HG02973 (cell line): Measurements from ENCODE around the gene STEAP3.

ENCODE experiments used
- ATAC-seq: cut with Tn5 transposase; IDR thresholded peaks from one replicate; pipeline ENCODE4 v1.9.1; 2021; ENCODE audit warnings: moderate library complexity; ENCODE audit not compliant: unreplicated experiment

The STEAP3 gene

DNA sequence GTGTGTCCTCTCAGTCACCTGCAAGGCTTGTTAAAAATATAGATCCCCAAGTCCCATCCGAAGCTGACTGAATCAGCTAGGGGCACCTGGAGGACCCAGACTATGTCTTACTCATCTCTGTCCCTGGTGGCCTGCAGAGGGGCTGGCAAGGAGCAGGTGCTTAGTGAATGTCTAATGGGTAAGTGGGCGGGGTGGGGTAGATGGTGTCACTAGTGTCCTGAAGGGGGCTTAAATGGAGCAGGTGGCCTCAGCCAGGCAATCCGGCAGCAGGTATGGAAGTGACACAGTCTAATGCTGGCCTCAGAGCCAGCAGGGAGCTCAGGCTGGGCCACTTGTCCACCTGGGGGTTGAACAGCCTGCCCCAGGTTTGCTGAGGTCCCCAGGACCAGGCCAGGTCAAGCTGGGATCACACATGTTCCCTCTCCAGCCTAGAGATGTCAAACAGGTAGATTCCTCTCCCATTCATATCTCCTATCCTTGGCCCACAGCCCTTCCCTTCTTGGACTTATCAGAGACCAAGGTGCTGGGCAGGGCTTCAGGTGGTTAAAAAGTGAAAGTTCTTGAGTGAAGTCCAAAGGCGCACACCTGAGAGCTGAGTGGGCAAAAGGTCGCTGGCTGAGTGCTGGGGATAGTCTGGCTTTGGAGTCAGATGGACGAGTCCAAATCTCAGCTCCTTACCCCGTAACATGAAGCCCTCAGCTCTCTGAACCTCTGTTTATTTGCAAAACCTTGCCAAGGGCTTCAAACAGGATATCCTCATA is 1.7 kb downstream of the STEAP3 start:
- ATAC-seq, result peak; percentile 38

DNA sequence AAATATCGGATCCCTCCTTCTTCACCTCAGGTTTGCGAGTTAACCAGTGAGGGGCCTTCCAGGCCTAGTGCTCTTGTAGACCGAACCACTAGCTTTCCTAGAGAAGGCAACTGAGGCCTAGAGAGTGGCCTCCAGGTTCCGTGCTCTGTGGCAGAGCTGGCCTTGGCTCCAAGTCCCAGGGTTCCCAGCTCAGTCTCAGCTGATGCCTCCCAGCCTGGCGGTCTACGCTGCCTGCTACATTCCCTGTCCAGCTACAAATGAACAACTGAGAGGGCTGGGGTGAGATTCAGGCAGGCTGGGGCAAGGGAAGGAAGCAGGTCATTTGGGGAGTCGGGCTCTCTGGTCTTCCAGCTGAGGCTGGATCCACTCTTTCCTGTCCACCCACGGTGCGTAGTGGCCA is 2.3 kb downstream of the STEAP3 start:
- no peak for ATAC-seq

DNA sequence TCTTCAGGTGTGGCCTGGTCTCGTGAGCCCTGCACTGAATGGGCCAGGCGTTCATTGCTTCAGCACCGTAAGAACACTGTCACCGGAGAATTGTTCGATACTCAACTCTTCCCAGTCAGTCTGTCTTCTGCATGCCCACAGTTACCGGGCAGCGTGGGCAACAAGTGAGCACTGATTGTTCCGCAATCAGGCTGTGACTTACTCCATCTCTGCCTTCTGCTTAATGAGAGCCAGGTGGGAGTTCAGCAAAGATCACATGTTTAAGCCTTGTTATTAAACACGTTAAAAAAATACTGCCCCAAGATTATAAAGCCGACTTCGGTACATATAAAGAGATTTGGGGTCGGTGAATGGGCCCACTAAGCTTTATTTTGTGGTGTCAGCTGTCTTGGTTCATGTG is 3.7 kb downstream of the STEAP3 start:
- ATAC-seq, result no peak

DNA sequence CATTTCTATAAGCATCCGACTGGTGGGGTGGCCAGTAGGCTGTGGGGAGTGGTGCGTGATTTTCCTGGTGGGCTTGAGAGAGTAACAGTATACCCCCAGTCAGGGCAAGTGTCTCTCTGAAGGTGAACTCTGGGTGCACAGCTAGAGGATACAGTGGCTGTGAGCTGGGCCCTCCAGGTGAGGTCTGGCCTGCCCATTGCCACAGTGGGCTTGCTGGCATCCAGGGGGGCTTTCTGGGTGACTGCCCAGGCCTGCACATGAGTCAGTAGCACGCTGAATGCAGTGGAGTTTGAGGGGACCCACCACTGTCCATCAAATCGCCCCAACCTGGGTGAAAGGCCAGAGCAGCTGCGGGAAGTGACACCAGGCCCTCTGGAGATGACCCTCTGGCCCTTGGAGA is 4.5 kb downstream of the STEAP3 start:
- ATAC-seq, result no peak

DNA sequence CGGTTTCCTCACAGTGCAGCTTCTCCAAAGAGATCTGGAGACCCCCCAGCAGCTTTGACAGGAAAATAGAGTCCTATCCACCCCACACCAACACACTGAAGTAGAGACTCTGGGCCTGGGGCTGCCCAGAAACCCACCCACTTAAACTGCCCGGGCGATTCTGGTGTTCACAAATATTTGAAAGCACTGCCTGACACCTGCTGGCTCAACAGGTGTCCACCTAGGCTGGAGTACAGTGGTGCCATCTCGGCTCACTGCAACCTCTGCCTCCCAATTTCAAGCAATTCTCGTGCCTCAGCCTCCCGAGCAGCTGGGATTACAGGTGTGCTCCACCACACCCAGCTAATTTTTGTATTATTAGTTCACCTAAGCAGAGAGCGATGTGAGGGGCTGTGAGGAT is 5.3 kb downstream of the STEAP3 start:
- ATAC-seq, result no peak

DNA sequence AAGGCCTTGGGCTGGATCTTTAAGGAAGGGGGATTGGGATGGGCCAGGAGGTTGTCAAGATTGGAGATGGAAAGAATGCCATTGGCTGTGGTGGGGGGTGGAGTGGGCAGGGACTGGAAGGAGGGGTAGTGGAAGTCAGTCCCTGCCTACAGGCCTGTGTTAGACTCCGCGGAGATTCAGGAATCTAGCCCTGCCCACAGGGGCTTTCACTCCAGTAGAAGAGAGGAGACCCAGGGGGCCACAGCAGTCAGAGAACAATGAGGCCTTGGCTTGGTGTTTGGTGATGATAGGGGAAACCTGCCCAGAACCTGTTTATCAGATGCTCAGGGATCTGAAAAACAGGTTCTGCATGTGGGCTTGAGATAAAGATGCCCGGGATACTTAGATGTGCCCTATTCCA is 6.1 kb downstream of the STEAP3 start:
- ATAC-seq, result no peak

DNA sequence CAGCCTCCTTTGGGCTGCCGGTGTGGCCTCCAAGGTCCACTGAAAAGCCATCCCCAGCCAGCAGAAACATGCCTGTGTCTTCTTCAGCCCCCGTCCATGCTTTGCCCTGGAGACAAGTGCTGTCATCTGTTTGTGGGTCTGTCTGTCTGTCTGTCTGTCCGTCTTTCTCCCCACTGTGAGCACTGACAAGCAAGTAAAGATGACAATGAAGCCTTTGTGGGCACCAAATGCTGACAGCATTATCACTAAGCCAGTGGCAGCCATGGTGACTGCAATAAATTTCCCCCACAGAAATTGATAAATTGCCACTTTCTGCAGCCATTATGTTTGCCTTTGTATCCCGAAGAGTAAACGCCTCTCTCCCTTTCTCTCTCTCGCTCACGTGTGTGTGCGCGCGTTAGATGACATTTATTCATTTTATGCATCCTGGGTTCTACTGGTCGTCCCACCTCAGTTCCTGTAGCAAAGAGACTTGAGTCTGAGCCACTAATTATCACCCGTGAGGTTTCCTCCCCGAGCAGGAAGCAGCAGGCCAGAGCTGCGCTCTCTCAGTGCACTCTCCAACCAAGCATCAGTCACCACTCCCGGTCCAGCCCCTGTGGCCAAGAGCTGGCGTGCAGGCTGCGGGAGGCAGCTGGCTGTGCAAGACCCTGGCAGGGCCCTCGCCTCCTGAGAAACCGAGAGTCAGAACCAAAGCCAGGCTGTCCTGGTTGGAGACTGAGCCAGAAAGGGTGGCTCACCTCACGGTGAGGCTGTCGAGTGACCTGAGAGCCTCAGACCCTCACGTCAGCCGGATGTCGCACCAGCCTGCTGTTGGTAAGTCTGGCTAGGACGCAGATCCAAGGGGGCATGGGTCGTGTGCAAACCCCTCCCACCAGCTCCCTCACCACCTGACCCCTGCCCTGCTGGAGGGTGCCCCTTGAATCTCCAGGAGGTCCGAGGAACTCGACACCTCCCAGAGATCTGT is 6.9 kb downstream of the STEAP3 start:
- ATAC-seq, result no peak

DNA sequence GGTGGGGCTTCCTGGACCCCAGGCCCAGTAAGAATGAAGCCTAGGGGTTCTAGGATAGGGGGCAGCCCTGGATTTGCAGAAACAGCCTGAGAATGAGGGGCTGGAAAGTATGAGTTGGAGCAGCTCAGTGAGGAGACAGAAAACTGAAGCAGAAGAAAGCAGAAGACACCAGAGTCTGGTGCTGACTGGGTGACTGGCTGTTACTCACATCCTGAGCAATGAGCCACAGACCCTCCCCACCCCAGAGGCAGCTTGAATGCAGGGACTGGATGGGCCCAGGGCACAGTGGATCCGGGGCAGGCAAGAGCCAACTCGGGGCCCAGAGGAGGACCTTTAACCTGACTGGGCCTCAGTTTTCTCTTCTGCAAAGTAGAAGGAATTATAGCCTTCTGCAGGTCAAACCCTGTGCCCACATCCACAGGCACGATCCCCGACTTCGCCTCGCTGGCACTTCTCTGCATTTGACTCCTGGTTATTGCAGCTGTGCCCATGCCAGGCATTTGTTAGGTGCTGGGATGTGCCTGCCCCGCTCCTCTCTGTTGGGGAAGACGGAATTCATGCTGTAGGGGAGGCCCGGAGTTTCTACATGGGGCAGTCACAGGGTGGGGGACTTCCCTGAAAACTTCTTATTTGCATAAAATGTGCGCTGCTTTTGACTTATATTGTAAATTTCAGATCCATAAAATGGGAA is 8.5 kb downstream of the STEAP3 start:
- peak; percentile 30 for ATAC-seq

DNA sequence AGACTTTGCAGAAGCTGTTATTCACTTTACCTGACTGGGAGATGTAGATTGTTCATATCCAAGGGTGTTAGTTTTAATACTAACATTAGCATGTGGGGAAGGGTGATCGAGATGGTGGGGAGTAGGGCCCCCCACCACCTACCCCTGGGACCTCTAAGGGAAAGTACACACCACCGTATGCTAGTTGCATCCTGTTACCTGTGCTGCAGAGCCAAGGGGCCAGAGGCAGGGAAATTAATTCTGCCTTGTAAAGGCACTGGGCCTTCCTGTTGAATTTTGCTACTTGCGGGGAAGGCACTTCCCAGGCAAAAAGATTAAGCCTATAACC is 9.0 kb downstream of the STEAP3 start:
- ATAC-seq, result no peak

DNA sequence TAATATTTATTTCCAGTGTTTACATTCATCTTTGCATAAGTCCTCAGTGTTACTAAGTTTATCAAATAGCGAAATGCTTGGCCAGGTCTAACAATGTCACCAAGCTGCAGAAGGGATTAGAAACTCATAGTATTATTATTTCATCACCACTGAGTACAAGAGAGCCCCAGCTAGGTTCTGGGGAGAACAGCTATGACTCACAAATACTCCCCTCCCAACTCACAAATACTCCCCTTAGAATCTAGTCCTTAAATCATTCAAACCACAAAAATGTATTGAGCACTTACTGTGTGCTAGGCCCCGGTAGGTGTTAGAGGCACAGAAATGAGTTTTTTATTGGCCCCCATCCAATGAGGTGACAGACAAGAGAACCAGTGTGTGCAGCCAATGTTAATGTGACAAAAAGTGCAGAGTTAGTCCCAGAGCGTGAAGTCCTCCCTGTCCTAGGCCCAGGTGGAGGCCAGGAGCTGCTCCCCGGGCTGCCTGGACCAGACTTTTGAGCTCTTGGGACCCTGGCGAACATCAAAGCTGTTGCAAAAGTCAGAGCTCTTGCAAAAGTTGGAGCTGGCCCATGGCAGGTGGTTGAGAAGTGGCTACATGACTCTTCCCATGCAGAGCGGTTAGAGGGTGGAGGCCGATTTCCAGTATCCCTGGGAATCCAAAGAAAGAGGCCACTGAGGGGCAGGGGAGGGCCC is 9.8 kb downstream of the STEAP3 start:
- peak; percentile 61 for ATAC-seq

DNA sequence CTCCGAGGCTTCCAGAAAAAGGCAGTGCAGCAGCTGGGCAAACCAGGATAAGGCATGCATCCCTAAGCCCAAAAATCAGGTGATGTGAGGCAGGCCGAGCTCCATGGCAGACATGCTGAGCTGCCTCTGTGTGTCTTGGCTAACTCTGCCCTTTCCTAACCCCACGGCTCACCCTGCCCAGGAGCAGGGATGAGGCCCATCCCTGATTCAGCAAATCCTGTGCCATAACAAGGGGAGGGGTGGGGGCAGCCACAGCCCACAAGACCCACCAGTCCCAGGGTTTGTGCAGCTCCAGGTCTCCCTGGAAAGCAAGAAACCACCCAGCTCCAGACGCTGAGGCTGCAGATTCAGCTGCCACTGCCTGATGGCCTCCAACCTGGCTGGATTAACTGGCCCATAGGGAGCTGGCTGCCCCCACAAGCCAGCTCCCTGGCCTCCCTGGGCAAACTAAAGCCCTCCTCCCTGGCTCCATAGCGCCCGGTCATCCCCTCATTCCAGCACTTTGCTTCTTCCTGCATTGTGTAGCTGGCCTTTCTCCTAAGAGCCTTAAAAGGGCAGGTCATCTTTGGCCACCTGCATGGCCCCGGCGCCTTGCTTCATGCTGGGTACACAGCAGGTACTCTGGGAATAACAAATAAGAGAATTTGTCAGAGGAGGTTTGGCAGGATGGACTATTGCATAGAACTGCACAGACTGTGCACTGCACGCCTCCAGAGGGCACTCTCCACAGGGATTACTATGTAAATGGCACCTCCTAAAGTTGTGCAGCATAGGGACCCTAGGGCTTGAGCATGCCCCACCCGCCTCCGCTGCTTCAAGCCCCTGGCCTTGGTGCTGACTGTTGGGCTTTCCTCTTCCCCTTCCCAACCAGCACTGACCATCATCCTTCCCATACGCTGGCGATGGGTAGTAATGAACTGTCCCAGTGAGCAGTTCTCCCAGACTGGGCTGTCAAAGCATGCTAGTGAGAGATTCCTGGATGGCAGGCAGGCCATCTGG is 10.7 kb downstream of the STEAP3 start:
- ATAC-seq, result no peak

DNA sequence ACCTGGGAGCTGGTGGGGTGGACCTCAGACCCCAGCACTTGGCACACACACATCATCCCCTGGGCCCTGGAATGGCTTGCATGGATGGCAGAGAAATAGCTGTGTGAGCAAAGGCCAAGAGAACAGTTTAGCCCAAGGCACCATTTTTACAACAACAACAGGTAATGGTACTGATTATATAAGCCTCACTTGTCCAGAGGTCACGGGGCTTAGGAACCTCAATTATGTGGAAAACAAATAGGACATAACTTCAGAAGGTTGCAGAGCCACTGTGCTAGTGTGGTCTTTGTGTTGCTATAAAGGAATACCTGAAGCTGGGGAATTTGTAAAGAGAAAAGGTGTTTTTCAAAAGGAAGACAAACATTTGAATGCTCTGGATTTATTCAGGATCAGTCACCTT is 13.2 kb downstream of the STEAP3 start:
- ATAC-seq, result no peak

DNA sequence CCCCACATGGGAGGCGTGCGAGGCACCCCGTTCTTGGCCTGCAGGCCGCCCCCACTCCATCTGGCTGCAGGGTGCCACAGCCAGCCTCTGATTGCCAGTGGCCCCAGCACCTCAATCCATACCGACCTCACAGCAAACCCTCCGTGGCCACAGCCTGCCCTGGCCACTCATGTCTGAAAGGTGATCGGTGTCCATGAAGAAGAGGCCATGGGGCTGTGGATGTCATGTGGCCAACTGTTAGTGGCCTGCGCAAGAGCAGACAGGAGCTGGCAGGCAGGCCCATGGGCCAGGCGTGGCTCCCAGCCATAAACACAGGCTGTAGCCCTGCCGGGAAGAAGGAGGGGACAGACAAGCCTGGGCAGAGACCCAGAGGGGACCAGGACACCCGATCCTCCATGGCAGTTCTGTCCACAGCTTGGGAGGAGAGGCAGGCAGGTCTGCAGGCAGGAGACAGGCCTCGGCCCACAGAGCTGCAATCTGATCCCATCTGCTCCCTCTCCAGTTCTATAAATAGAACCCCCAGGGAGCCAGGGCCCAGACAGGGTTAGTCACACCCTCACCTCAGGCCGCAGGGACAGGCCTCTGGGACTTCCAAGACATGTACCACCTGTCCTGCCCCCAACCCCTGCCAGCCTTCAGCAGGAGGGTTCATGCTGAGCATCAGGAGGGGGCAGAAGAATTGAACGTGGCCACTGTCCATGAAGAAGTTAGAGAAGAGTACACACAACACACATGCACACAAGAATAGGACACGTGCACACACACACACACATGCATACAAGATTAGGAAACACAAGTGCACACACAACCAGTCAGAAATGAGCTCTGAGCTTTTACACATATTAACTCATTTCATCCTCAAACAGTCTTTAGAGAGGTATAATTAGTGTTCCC is 16.9 kb downstream of the STEAP3 start:
- no peak for ATAC-seq

DNA sequence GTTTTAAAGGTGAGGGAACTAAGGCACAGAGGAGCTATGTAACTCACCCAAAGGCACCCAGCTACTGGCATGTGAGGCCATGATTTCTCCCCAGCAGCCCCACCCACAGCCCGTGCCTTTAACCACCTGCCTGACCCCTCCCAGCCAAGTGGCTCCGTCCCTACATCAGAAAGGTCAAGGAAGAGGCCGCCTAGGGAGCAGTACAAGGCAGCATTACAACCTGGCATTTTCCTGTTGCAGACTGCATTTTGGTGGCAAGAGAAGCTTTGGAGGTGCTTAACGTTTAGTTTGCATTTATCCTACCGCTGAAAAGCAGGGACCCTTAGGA is 17.5 kb downstream of the STEAP3 start:
- no peak for ATAC-seq

DNA sequence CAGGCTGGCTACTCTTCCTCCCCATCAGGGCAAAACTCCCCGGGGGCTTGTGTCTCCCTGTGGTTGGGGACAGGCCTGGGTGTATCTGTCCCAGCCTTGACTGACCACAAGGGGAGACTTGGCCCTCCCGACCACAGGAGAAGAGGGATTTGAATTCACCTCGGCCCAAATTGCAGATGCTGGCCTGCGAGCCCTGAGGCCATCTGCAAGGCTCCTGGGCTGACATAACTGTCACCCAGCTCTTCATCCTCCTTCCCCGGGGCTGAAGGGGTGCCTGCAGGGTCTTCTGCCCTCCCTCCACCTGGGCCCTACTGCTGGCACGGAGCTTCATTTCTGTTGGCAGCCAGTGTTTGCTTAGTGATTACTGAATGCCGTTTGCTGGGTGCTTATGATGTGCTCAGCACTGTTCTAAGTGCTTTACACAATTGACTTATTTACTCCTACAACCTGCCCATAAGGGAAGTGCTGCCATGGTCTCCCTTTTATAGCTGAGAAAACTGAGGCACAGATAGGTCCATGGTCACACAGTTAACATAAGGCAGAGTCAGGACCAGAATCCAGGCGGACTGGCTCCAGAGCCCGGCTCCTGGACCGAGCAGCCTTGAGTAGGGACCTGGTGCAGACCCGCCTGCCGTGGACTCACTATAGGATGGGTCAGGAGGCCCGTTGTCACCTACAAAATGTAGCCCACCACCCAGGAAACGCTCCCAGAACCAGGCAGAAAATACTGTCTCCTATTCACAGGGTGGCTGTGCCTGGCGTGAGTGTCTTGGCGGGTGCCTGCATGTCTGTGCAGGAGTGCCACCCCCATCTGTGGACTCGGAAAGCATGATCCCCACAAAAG is 18.9 kb downstream of the STEAP3 start:
- no peak for ATAC-seq

DNA sequence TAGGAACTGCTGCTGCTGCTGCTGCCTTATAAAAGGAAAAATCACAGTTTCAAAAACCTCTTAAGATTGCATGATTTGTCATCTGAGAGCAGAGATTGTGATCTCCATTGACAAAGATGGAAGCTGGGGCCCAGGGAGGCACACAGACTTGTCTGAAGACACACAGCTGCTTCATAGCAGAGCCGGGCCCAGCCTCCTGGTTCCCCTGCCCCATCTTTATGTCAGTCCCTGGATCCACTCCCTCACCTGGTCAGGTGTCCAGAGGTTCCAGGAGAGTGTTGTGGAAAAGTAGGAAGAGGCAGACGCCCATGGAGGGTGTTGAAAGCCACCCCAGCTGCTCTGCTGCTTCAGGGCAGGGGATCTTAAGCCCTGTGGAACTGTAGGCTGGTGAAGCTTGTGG is 20.0 kb downstream of the STEAP3 start:
- ATAC-seq, result no peak

DNA sequence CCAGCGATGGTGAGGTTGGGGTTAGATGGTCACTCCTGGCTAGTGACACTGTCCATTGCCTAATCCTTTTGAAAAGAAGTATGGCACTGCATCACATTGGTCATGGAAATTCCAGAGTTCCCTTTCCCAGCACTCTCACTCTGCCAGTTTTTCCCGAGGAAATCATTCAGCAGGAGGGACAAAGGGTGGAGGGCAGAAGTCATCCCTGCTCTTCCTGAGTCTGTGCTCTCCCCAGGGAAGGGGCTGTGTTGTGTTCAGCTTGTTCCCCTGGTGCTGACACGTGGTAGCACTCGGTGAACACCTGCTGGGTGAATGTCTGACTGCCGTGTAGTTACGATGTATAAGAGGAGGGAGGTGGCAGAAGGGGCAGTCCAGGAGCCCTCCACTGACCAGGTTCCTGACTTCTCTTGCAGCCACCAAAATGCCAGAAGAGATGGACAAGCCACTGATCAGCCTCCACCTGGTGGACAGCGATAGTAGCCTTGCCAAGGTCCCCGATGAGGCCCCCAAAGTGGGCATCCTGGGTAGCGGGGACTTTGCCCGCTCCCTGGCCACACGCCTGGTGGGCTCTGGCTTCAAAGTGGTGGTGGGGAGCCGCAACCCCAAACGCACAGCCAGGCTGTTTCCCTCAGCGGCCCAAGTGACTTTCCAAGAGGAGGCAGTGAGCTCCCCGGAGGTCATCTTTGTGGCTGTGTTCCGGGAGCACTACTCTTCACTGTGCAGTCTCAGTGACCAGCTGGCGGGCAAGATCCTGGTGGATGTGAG is 21.6 kb downstream of the STEAP3 start:
- ATAC-seq, result no peak
